GM10248 (cell line): ENCODE results near the gene KCNN2.

Experiments used
- CTCF ChIA-PET: fragments of 300-600 bp; sonication (Branson Sonifier 250); formaldehyde crosslinking; extraction: SDS; loops from one replicate; lab custom pipeline; 2021; ENCODE audit warnings: antibody characterized with exemption; lab: Yijun Ruan, JAX
- POLR2A ChIA-PET: fragments of 350-650 bp; sonication (Branson Sonifier 250); formaldehyde crosslinking; extraction: SDS; loops from one replicate; lab custom pipeline; 2020; ENCODE audit warnings: antibody characterized with exemption; lab: Yijun Ruan, JAX
- DNase-seq: peaks from one replicate; pipeline ENCODE4 v3.0.0; 2012; ENCODE audit errors: extremely low spot score
- TF ChIP-seq, protein P1 (sequence below): IDR thresholded peaks from 2 replicates; pipeline ENCODE4 v1.5.1; 2012; ENCODE audit warnings: mild to moderate bottlenecking, low read depth; ENCODE audit errors: extremely low read depth, missing control alignments, control extremely low read depth

The KCNN2 gene

DNA sequence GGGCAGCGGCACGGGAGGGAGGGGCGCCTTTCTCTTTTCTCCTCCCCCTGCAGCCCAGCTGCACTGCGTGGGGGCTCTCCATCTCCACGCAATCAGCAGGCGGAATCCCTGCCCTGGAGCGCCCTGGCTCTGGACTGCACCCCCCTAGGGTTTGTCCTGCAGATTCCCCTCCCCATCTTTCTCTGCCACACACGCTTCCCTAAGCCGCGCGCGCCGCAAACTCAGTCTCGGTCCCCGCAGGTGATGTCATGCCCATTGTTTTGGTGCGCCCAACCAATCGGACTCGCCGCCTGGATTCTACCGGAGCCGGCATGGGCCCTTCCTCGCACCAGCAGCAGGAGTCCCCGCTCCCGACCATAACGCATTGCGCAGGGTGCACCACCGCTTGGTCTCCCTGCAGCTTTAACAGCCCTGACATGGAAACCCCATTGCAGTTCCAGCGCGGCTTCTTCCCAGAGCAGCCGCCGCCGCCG, at the start of gene KCNN2:
TSS of gene KCNN2 (plus strand) at position 347 of the 473 bp plus-strand sequence. CDS start at position 417, 70 bp downstream.
- ChIA-PET CTCF (interaction anchor here (1.1 to 3.6 kb wide), 2 partner anchors 13 to 87 kb away, joined by 3 to 25 read pairs; no protein-coding TSS in a partner anchor), POLR2A (no interaction called here)
- TF ChIP-seq, protein P1, sequence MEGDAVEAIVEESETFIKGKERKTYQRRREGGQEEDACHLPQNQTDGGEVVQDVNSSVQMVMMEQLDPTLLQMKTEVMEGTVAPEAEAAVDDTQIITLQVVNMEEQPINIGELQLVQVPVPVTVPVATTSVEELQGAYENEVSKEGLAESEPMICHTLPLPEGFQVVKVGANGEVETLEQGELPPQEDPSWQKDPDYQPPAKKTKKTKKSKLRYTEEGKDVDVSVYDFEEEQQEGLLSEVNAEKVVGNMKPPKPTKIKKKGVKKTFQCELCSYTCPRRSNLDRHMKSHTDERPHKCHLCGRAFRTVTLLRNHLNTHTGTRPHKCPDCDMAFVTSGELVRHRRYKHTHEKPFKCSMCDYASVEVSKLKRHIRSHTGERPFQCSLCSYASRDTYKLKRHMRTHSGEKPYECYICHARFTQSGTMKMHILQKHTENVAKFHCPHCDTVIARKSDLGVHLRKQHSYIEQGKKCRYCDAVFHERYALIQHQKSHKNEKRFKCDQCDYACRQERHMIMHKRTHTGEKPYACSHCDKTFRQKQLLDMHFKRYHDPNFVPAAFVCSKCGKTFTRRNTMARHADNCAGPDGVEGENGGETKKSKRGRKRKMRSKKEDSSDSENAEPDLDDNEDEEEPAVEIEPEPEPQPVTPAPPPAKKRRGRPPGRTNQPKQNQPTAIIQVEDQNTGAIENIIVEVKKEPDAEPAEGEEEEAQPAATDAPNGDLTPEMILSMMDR = no peak
- DNase-seq = peak; percentile 54

DNA sequence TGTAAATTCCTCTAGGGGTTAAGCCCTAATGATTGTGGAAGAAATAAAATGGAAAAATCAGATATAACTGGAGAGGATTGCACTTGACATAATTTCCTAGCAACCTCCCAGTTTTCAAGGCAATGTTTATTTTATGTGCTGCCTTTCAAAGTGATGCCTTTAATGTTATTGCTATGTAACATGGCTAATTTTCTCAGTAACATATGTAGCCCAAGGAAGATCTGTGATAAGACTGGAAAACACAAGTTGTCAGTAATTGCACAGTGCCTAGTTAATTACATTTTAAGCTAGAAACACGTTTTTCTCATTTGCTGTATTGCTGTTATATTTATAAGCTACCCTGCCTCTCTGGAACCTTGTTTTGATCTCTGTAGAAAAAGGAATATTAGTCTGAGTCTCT, 49.2 kb upstream of the KCNN2 start:
- CTCF ChIA-PET = interaction anchor here (1.6 kb wide), 1 partner anchor 707 kb away, joined by 5 read pairs; no protein-coding TSS in a partner anchor
- POLR2A ChIA-PET = no interaction called here
- DNase-seq = no peak
- TF ChIP-seq, protein P1 = no peak

DNA sequence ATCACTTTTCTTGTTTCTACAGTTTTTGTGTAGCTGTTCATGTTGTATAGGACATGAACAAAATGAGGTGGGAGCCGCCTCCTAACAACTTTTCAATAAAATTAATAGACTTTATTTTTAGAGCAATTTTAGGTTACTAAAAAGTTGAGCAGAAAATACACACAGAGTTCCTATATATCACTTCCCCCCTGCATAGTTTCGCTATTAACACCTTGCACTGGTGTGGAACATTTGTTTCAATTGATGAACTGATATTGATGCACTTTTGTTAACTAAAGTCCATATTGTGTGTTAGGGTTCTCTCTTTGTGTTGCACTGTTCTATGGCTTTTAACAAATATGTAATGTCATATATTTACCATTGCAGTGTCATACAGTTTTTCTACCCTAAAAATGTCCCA, 47.8 kb upstream of the KCNN2 start:
- POLR2A ChIA-PET = no interaction called here
- TF ChIP-seq, protein P1 = no peak
- DNase-seq = no peak
- CTCF ChIA-PET = interaction anchor here (1.6 kb wide), 1 partner anchor 708 kb away, joined by 5 read pairs; no protein-coding TSS in a partner anchor

DNA sequence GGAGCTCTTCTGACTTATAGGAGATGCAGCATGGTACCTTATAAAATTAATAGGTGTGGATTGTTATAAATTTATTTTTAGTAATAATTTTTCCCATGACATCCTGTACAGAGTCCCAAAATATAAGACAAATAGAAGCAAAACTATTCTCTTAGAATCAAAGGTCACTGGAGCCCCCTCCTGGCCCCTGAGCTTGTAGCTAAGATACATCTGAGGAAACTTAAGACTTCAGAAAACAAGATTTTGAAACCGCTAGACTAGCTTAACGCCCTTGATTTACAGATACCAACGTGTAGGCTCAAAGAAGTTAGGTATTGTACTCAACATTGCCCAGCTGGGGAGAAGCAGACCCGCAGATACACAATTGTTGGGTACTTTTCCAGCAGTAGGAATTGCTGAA, 45.7 kb upstream of the KCNN2 start:
- TF ChIP-seq, protein P1 = no peak
- POLR2A ChIA-PET = no interaction called here
- DNase-seq = no peak
- CTCF ChIA-PET = interaction anchor here (0.9 to 1.6 kb wide), 2 partner anchors 15 to 22 kb away, joined by 3 to 8 read pairs; no protein-coding TSS in a partner anchor

DNA sequence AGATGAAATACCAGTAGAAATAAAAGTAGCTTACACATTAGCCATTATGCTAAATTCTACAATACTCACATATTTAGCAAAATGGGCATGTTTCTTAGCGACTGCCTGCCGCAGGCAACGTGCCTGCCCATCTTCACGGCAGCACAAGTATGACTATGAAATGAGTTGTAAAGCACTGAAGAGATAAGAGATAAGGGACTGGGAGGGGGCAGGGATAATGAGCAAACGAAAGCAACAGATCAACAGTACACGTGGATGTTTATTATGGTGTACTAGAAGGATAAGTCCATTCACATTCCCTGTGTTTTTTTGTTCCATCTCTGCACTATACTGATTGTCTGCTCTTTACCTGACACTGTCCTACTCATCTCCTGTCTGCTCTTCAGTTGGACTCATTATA, 44.1 kb upstream of the KCNN2 start:
- ChIA-PET POLR2A (no interaction called here), CTCF (interaction anchor here (1.6 kb wide), 1 partner anchor 10 kb away, joined by 4 read pairs; no protein-coding TSS in a partner anchor)
- no peak for DNase-seq
- TF ChIP-seq, protein P1 = no peak

DNA sequence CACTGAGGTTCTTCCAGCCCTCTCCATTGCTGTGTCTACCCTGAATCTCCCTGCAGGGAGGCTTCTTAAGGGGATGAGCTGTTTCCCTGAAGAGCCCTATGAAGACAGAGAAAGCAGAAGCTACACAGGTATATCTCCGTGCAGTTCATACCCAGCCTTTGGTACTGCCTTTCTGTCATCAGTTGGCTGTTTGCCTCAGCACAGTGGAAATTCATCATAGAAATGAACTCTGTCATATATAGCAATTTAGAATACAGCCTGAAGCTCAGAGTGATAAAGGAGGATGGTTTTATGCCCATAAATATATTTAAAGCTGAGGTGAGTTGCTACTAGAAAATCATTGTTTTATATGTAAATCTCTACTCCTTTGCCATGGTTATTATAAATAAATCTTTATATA, 42.6 kb upstream of the KCNN2 start:
- no peak for DNase-seq
- TF ChIP-seq, protein P1 = no peak
- POLR2A ChIA-PET = no interaction called here
- CTCF ChIA-PET = interaction anchor here (0.7 to 1.4 kb wide), 3 partner anchors 9 to 16 kb away, joined by 3 read pairs; no protein-coding TSS in a partner anchor
